HepG2 (cell line): ENCODE measurements around the gene PCDHGB1. TPM values are rescaled to one million over a fixed set of nuclear protein-coding genes. Genes with fewer than 3 reads are reported as not detected.
A peak's percentile ranks its signal among the peaks of the same experiment; 100 is the strongest.

Experiments used
- CBFB ChIP-seq: sonication (generic); formaldehyde crosslinking; IDR thresholded peaks from 2 replicates; pipeline ENCODE4 v1.4.0; 2020; ENCODE audit warnings: missing genetic modification reagents
- DZIP1 ChIP-seq: sonication (generic); formaldehyde crosslinking; IDR thresholded peaks from 2 replicates; pipeline ENCODE4 v1.5.0; 2020; ENCODE audit warnings: mild to moderate bottlenecking, missing genetic modification reagents
- E2F5 ChIP-seq: sonication (generic); formaldehyde crosslinking; conservative IDR thresholded peaks from 2 replicates; pipeline ENCODE4 v1.4.0; 2020; ENCODE audit warnings: missing genetic modification reagents
- FIP1L1 ChIP-seq: fragments of 200-400 bp; formaldehyde crosslinking; IDR thresholded peaks from 2 replicates; pipeline ENCODE4 v1.6.1; 2018; ENCODE audit warnings: low read depth, mild to moderate bottlenecking, low read length, moderate library complexity, borderline replicate concordance; ENCODE audit not compliant: insufficient read depth
- JUND ChIP-seq: sonication (generic); formaldehyde crosslinking; IDR thresholded peaks from 2 replicates; pipeline ENCODE4 v1.8.0; 2022; ENCODE audit warnings: mild to moderate bottlenecking, missing genetic modification reagents
- KMT2A ChIP-seq: sonication (generic); formaldehyde crosslinking; IDR thresholded peaks from 2 replicates; pipeline ENCODE4 v1.4.0; 2020; ENCODE audit warnings: missing genetic modification reagents
- MAFK ChIP-seq, 2 experiments: IDR thresholded peaks in 1 of 2; conservative IDR thresholded peaks in 1 of 2; 2 replicates each; pipeline ENCODE4 v1.6.1; 2011; ENCODE audit warnings: improper control_type of control experiment in 2 of 2, low read length in 2 of 2
- NCOA5 ChIP-seq: sonication (generic); formaldehyde crosslinking; IDR thresholded peaks from 2 replicates; pipeline ENCODE4 v1.4.0; 2020; ENCODE audit warnings: missing genetic modification reagents
- NONO ChIP-seq, 2 experiments: fragments of 450-650 bp in 1 of 2; sonication (generic) in 1 of 2; formaldehyde crosslinking in 1 of 2; IDR thresholded peaks in 1 of 2; conservative IDR thresholded peaks in 1 of 2; 2 replicates each; pipeline versions ENCODE4 v1.6.1 to v1.8.0; 2017 to 2022; ENCODE audit warnings: mild to moderate bottlenecking in 1 of 2, missing genetic modification reagents in 1 of 2, moderate library complexity in 1 of 2
- NR2F6 ChIP-seq, 2 experiments: IDR thresholded peaks; 2 replicates each; pipeline ENCODE4 v1.6.1; 2016; ENCODE audit warnings: antibody characterized with exemption in 1 of 2, mild to moderate bottlenecking in 1 of 2
- PLSCR1 ChIP-seq: sonication (generic); formaldehyde crosslinking; IDR thresholded peaks from 2 replicates; pipeline ENCODE4 v1.5.0; 2020; ENCODE audit warnings: missing genetic modification reagents, mild to moderate bottlenecking, borderline replicate concordance
- SAFB2 ChIP-seq: sonication (generic); formaldehyde crosslinking; IDR thresholded peaks from 2 replicates; pipeline ENCODE4 v1.5.1; 2020; ENCODE audit warnings: missing genetic modification reagents, low read depth, mild to moderate bottlenecking, borderline replicate concordance
- SALL2 ChIP-seq: sonication (generic); formaldehyde crosslinking; IDR thresholded peaks from 2 replicates; pipeline ENCODE4 v1.8.1; 2023; ENCODE audit warnings: mild to moderate bottlenecking, missing genetic modification reagents, inconsistent platforms
- SYNCRIP ChIP-seq: fragments of 200-400 bp; formaldehyde crosslinking; IDR thresholded peaks from 2 replicates; pipeline ENCODE4 v1.6.1; 2018; ENCODE audit warnings: mild to moderate bottlenecking, low read depth, low read length; ENCODE audit not compliant: insufficient read depth
- ZBTB20 ChIP-seq: sonication (generic); formaldehyde crosslinking; IDR thresholded peaks from 2 replicates; pipeline ENCODE4 v1.8.1; 2023; ENCODE audit warnings: missing genetic modification reagents, low read depth, mild to moderate bottlenecking, borderline replicate concordance
- ZMAT5 ChIP-seq: sonication (generic); formaldehyde crosslinking; IDR thresholded peaks from 2 replicates; pipeline ENCODE4 v1.5.0; 2020; ENCODE audit warnings: mild to moderate bottlenecking, low read depth, missing genetic modification reagents, borderline replicate concordance
- ZNF329 ChIP-seq: sonication (generic); formaldehyde crosslinking; IDR thresholded peaks from 2 replicates; pipeline ENCODE4 v1.9.0; 2021; ENCODE audit warnings: low read depth, mild to moderate bottlenecking, missing genetic modification reagents
- ZNF572 ChIP-seq: sonication (generic); formaldehyde crosslinking; IDR thresholded peaks from 2 replicates; pipeline ENCODE4 v1.5.1; 2020; ENCODE audit warnings: mild to moderate bottlenecking, missing genetic modification reagents
- ZNF691 ChIP-seq: sonication (generic); formaldehyde crosslinking; IDR thresholded peaks from 2 replicates; pipeline ENCODE4 v1.4.0; 2020; ENCODE audit warnings: missing genetic modification reagents, low read depth, mild to moderate bottlenecking, borderline replicate concordance
- ZNF747 ChIP-seq: sonication (generic); formaldehyde crosslinking; IDR thresholded peaks from 2 replicates; pipeline ENCODE4 v1.8.1; 2023; ENCODE audit warnings: missing genetic modification reagents, mild to moderate bottlenecking, borderline replicate concordance
- ZNF772 ChIP-seq: sonication (generic); formaldehyde crosslinking; IDR thresholded peaks from 2 replicates; pipeline ENCODE4 v1.5.0; 2020; ENCODE audit warnings: mild to moderate bottlenecking, missing genetic modification reagents
- polyA plus RNA-seq, 8 experiments: library from polyadenylated mRNA; depleted of rRNA in 3 of 8; stranded (reverse) in 7 of 8; unstranded in 1 of 8; fragments of >200 nt; fragmentation: Illumina TruSeq in 4 of 8; extraction: Trizol in 4 of 8; gene quantifications; 2 replicates each; pipeline versions ENCODE4 v1.2.1 to v1.2.3, GENCODE V29; 2011 to 2016; ENCODE audit warnings: low read depth in 4 of 8, missing spikeins in 1 of 8, mixed read lengths in 1 of 8; ENCODE audit not compliant: insufficient read depth in 1 of 8
- total RNA-seq, 5 experiments: library from RNA; depleted of rRNA; stranded (reverse); fragments of >200 nt; fragmentation: Illumina TruSeq; extraction: Trizol; gene quantifications; 2 replicates each; pipeline ENCODE4 v1.2.3, GENCODE V29; 2016; ENCODE audit warnings: low read depth in 1 of 5

Gene PCDHGB1
- total and polyA plus RNA-seq, 2 of the 13 experiments (the other 11 are each of a cell fraction or from before 2014, with no cell fraction given) = 1.0 to 2.6 TPM

GRCh38 chr5:141320225-141321169, 29.4 kb upstream of the PCDHGB1 start, which contains the start of gene TAF7 (continued):
- TF ChIP-seq ZNF691 (CRISPR knock-in tag) = 0 out of 2 replicates have a peak, but pooled peaks have one; percentile 66
- TF ChIP-seq ZMAT5 (CRISPR knock-in tag) = no peak
- 0 out of 2 replicates have a peak, but pooled peaks have one; percentile 47 for TF ChIP-seq ZNF329
- TF ChIP-seq FIP1L1 = no peak
- peak; percentile 90; the same call in 1 of the 2 replicates for TF ChIP-seq ZNF572 (CRISPR knock-in tag)
- TF ChIP-seq NONO (IDR thresholded peaks at IDR 0.05) = no peak
- peak; percentile 88 for TF ChIP-seq NONO (CRISPR knock-in tag; conservative IDR thresholded peaks at IDR 0.05)
- TF ChIP-seq CBFB (CRISPR knock-in tag) = no peak
- TF ChIP-seq SAFB2 (CRISPR knock-in tag) = peak; percentile 77; the same call in 1 of the 2 replicates
- TF ChIP-seq ZNF747 = no peak
- no peak for TF ChIP-seq ZBTB20
- TF ChIP-seq NCOA5 (CRISPR knock-in tag) = no peak
- TF ChIP-seq NR2F6 (IDR thresholded peaks at IDR 0.05) = no peak
- TF ChIP-seq NR2F6 (CRISPR knock-in tag; IDR thresholded peaks at IDR 0.05) = 0 out of 2 replicates have a peak, but pooled peaks have one; percentile 9
- TF ChIP-seq JUND = no peak
- TF ChIP-seq SALL2 (CRISPR knock-in tag) = 0 out of 2 replicates have a peak, but pooled peaks have one; percentile 26
- peak in 1 of 2 experiments; percentile 38; a peak in 2 of 4 replicates for TF ChIP-seq MAFK (conservative IDR thresholded peaks at IDR 0.05 in 1 of 2, IDR thresholded peaks at IDR 0.05 in 1 of 2; ENCODE audit: low read length in 2 of 2)
- no peak for TF ChIP-seq DZIP1 (CRISPR knock-in tag)
- peak; percentile 91 for TF ChIP-seq ZNF772 (CRISPR knock-in tag)
- TF ChIP-seq KMT2A (CRISPR knock-in tag) = 0 out of 2 replicates have a peak, but pooled peaks have one; percentile 32
- TF ChIP-seq E2F5 (CRISPR knock-in tag) = 0 out of 2 replicates have a peak, but pooled peaks have one; percentile 42
- TF ChIP-seq SYNCRIP = no peak
- peak; percentile 75; the same call in 1 of the 2 replicates for TF ChIP-seq PLSCR1 (CRISPR knock-in tag)
